ENCODE data around the gene ZNF394. TPM values are rescaled to one million over a fixed set of nuclear protein-coding genes. Genes with fewer than 3 reads are reported as not detected.

Gene ZNF394
- total and polyA plus RNA-seq, 9 of the 15 experiments (the other 6 are each of a cell fraction or from before 2014, with no cell fraction given): 2.9 to 32.2 (median 24.2) TPM

DNA sequence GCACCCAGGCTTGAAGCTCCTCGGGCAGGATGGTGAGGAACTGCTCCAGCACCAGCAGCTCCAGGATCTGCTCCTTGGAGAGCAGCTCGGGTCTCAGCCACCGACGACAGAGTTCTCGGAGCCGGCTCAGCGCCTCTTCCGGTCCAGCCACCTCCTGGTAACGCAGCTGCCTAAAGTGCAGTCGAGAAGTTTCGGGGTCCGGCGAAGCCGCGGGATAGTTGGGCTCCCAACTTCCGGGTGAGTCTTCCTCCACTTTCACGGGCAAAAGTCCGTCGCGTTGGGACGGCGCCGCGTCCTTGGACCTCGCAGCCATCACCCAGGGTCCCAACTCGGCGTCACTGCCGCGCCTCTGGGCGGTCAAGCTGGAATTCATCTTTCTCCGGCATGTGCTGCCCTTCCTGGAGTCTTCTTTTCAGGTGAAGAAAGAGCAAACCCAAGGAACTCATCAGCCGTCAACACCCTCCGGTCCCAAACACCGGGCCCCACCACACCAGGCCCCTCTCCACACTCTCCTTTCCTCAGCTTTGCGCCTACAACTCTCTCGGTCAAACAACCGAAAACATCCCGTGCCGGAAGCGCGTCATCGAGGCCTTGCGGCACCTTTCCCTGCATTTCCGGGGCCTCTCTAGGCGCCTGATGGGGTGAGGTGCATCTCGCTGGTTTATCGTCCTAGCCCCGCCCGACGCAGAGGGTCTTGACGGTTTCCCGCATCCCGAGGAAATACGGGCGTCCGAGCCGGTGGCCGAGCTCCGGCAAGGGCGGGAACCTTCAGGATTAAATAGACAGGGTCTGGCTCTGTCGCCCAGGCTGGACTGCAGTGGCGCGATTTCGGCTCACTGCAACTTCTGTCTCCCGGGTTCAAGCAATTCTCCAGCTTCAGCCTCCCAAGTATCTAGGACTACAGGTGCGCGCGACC lies at the start of gene ZNF394 (continued):
- TF ChIP-seq, protein P1, sequence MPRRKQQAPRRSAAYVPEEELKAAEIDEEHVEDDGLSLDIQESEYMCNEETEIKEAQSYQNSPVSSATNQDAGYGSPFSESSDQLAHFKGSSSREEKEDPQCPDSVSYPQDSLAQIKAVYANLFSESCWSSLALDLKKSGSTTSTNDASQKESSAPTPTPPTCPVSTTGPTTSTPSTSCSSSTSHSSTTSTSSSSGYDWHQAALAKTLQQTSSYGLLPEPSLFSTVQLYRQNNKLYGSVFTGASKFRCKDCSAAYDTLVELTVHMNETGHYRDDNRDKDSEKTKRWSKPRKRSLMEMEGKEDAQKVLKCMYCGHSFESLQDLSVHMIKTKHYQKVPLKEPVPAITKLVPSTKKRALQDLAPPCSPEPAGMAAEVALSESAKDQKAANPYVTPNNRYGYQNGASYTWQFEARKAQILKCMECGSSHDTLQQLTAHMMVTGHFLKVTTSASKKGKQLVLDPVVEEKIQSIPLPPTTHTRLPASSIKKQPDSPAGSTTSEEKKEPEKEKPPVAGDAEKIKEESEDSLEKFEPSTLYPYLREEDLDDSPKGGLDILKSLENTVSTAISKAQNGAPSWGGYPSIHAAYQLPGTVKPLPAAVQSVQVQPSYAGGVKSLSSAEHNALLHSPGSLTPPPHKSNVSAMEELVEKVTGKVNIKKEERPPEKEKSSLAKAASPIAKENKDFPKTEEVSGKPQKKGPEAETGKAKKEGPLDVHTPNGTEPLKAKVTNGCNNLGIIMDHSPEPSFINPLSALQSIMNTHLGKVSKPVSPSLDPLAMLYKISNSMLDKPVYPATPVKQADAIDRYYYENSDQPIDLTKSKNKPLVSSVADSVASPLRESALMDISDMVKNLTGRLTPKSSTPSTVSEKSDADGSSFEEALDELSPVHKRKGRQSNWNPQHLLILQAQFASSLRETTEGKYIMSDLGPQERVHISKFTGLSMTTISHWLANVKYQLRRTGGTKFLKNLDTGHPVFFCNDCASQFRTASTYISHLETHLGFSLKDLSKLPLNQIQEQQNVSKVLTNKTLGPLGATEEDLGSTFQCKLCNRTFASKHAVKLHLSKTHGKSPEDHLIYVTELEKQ (CRISPR knock-in tag; IDR thresholded peaks at IDR 0.05): no peak
- no peak for TF ChIP-seq DMBX1 (CRISPR knock-in tag; IDR thresholded peaks at IDR 0.05; ENCODE audit: borderline replicate concordance)
- TF ChIP-seq ETV6 (IDR thresholded peaks at IDR 0.05; ENCODE audit: borderline replicate concordance in 1 of 2, low read depth in 2 of 2, low read length in 1 of 2): peak in 1 of 2 experiments; percentile 54; a peak in 1 of 4 replicates
- TF ChIP-seq ETV6 (CRISPR knock-in tag; IDR thresholded peaks at IDR 0.05; ENCODE audit: borderline replicate concordance): no peak
- no peak for TF ChIP-seq SMARCC2 (IDR thresholded peaks at IDR 0.05; ENCODE audit: low read depth)
- no peak for TF ChIP-seq SAFB2 (IDR thresholded peaks at IDR 0.05; ENCODE audit: borderline replicate concordance, low read depth, low read length, severe bottlenecking)
- TF ChIP-seq JUND (IDR thresholded peaks at IDR 0.05; ENCODE audit: borderline replicate concordance, low read depth, low read length): peak; percentile 81
- TF ChIP-seq JUND (tag; IDR thresholded peaks at IDR 0.05; ENCODE audit: borderline replicate concordance, low read depth, low read length): peak; percentile 36; the same call in 1 of the 3 replicates
- no peak for TF ChIP-seq ZNF717 (CRISPR knock-in tag; IDR thresholded peaks at IDR 0.05)
- no peak for TF ChIP-seq PTRF (tag; IDR thresholded peaks at IDR 0.05)
- TF ChIP-seq, protein P2, sequence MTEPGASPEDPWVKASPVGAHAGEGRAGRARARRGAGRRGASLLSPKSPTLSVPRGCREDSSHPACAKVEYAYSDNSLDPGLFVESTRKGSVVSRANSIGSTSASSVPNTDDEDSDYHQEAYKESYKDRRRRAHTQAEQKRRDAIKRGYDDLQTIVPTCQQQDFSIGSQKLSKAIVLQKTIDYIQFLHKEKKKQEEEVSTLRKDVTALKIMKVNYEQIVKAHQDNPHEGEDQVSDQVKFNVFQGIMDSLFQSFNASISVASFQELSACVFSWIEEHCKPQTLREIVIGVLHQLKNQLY (CRISPR knock-in tag; conservative IDR thresholded peaks at IDR 0.05): peak in 1 of 2 experiments; percentile 30; a peak in 1 of 4 replicates
- no peak for TF ChIP-seq PRMT5 (CRISPR knock-in tag; IDR thresholded peaks at IDR 0.05)
- TF ChIP-seq ZFP1 (CRISPR knock-in tag; IDR thresholded peaks at IDR 0.05): no peak
- TF ChIP-seq, protein P3, sequence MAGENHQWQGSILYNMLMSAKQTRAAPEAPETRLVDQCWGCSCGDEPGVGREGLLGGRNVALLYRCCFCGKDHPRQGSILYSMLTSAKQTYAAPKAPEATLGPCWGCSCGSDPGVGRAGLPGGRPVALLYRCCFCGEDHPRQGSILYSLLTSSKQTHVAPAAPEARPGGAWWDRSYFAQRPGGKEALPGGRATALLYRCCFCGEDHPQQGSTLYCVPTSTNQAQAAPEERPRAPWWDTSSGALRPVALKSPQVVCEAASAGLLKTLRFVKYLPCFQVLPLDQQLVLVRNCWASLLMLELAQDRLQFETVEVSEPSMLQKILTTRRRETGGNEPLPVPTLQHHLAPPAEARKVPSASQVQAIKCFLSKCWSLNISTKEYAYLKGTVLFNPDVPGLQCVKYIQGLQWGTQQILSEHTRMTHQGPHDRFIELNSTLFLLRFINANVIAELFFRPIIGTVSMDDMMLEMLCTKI (IDR thresholded peaks at IDR 0.05; ENCODE audit: partially characterized antibody): no peak
- no peak for TF ChIP-seq XRCC4 (IDR thresholded peaks at IDR 0.05; ENCODE audit: extremely low read depth, insufficient read depth, insufficient read length)
- no peak for TF ChIP-seq NR2F6 (CRISPR knock-in tag; IDR thresholded peaks at IDR 0.05)
- peak; percentile 81 for TF ChIP-seq NR2C1 (IDR thresholded peaks at IDR 0.05)
- TF ChIP-seq NR2C1 (tag; IDR thresholded peaks at IDR 0.05): peak; percentile 75
- peak; percentile 59; the same call in 1 of the 2 replicates for TF ChIP-seq CTBP1 (IDR thresholded peaks at IDR 0.05; ENCODE audit: borderline replicate concordance)
- TF ChIP-seq ZNF431 (CRISPR knock-in tag; IDR thresholded peaks at IDR 0.05): peak; percentile 68; the same call in 1 of the 2 replicates
- no peak for TF ChIP-seq ZNF668 (CRISPR knock-in tag; IDR thresholded peaks at IDR 0.05)
- peak; percentile 84 for TF ChIP-seq ETV1 (tag; conservative IDR thresholded peaks at IDR 0.05; ENCODE audit: low read depth)
- TF ChIP-seq CBX3 (IDR thresholded peaks at IDR 0.05; ENCODE audit: borderline replicate concordance in 1 of 2, low read length in 2 of 2): no peak; a peak in 2 of 3 replicates

Measured in K562 (cell line).